H1 (cell line): ENCODE data around the gene DISC1. TPM values are rescaled to one million over a fixed set of nuclear protein-coding genes. Genes with fewer than 3 reads are reported as not detected.

Source experiments
- CEBPB ChIP-seq: IDR thresholded peaks from 2 replicates; pipeline ENCODE4 v1.6.1; 2012; ENCODE audit warnings: low read depth, low read length
- polyA plus RNA-seq, 7 experiments: library from polyadenylated mRNA; depleted of rRNA in 3 of 7; stranded (reverse) in 5 of 7; unstranded in 2 of 7; fragments of >200 nt in 5 of 7; fragments of 200-250 nt in 2 of 7; gene quantifications; 1 replicate in 5 of 7; 2 replicates in 1 of 7; 4 replicates in 1 of 7; pipeline versions ENCODE4 v1.2.1 to v1.2.3, GENCODE V29; 2011 to 2013; ENCODE audit warnings: missing spikeins in 2 of 7, mixed read lengths in 2 of 7
- total RNA-seq: library from RNA; stranded (reverse); fragmentation: NEBNext Ultra II Directional; extraction: Animal tissue kit (Norgen Biotek cat#: 25700); gene quantifications from 2 replicates; pipeline ENCODE4 v1.2.1, GENCODE V29; 2021

Gene DISC1
- total and polyA plus RNA-seq, 2 of the 8 experiments (the other 6 are each of a cell fraction or from before 2014, with no cell fraction given), result 1.1 to 3.5 TPM

DNA sequence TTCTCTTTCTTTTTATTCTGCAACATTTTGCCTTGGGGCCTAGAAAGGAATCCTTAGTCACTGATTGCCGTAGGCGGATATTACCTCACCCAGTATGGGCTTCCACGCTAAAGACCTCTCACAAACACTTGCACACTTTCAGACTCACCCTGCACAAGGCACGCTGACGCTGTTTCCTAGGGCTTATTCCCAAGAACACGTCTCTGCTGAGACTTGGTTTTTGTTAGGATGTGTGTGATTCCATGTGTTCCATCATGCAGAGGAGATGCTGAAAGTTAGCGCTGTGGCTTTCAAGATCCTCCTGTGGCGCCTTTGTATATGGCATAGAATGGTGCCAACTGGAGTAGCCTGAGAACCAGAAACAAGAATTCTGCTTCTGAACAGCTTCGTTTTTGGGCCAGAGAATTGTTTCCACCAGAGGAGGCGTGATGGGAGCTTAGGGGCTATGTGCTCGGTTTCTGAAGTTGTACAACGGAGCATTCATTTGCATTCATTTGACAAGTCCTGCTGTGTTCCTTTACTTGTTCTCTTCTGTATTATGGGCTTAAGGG lies 297.0 kb downstream of the DISC1 start (continued):
- no peak for TF ChIP-seq CEBPB
- TF ChIP-seq, all 59 proteins: peak for 0
